MG63 (cell line): ENCODE measurements around the gene HOPX. TPM values are rescaled to one million over a fixed set of nuclear protein-coding genes. Genes with fewer than 3 reads are reported as not detected.

Source experiments
- DNase-seq: peaks from one replicate; pipeline ENCODE4 v3.0.0-alpha.2; 2020
- H3K27me3 ChIP-seq: fragments of 250-450 bp; sonication (Bioruptor Pico); 2 replicates; pipeline ENCODE4 v1.5.1; 2020; ENCODE audit warnings: mild to moderate bottlenecking, moderate library complexity
- H3K36me3 ChIP-seq: fragments of 250-450 bp; sonication (Bioruptor Pico); 2 replicates; pipeline ENCODE4 v1.5.1; 2020; ENCODE audit warnings: mild to moderate bottlenecking, moderate library complexity
- H3K4me3 ChIP-seq: fragments of 250-450 bp; sonication (Bioruptor Pico); 2 replicates; pipeline ENCODE4 v1.5.1; 2020; ENCODE audit warnings: mild to moderate bottlenecking, moderate library complexity
- H3K9me3 ChIP-seq: fragments of 250-450 bp; sonication (Bioruptor Pico); 2 replicates; pipeline ENCODE4 v1.5.1; 2020; ENCODE audit warnings: mild to moderate bottlenecking, moderate library complexity
- total RNA-seq: library from RNA; depleted of rRNA; stranded (reverse); fragments of >200 nt; shearing (Covaris generic); gene quantifications from 2 replicates; pipeline ENCODE4 v1.2.3, GENCODE V29; 2014; ENCODE audit warnings: low replicate concordance

HOPX gene
- total RNA-seq, 1 experiment from 2014 or later = 0.79 TPM

GRCh38 chr4:56666279-56666678, 14.8 kb downstream of the HOPX start:
- Histone ChIP-seq H3K9me3 (no peaks in the 10 kb centered on the region), H3K4me3 (no peak overlapping the region), H3K36me3 (no peaks in the 10 kb centered on the region), H3K27me3 (no peaks in the 10 kb centered on the region)
- no peak for DNase-seq

GRCh38 chr4:56665781-56666180, 15.3 kb downstream of the HOPX start:
- no peak overlapping the region for H3K4me3 ChIP-seq
- no peaks in the 10 kb centered on the region for H3K36me3 ChIP-seq
- no peaks in the 10 kb centered on the region for H3K27me3 ChIP-seq
- no peaks in the 10 kb centered on the region for H3K9me3 ChIP-seq
- DNase-seq = no peak

- H3K36me3 ChIP-seq = no peaks in the 10 kb centered on the region
- H3K9me3 ChIP-seq = no peaks in the 10 kb centered on the region
- H3K27me3 ChIP-seq = no peaks in the 10 kb centered on the region
- no peak for DNase-seq
- H3K4me3 ChIP-seq = no peak overlapping the region
These were observed 18.2 kb downstream of the HOPX start for GRCh38 chr4:56662782-56663468.

- Histone ChIP-seq H3K36me3 (no peaks in the 10 kb centered on the region), H3K4me3 (no peak overlapping the region), H3K27me3 (no peaks in the 10 kb centered on the region), H3K9me3 (no peaks in the 10 kb centered on the region)
- DNase-seq = no peak
These were observed 21.1 kb downstream of the HOPX start for GRCh38 chr4:56659946-56660345.

- no peak overlapping the region for H3K4me3 ChIP-seq
- H3K27me3 ChIP-seq = no peaks in the 10 kb centered on the region
- no peaks in the 10 kb centered on the region for H3K9me3 ChIP-seq
- no peaks in the 10 kb centered on the region for H3K36me3 ChIP-seq
- no peak for DNase-seq
These were observed 22.6 kb downstream of the HOPX start for GRCh38 chr4:56658528-56658927.

- H3K36me3 ChIP-seq = no peaks in the 10 kb centered on the region
- no peaks in the 10 kb centered on the region for H3K27me3 ChIP-seq
- no peaks in the 10 kb centered on the region for H3K9me3 ChIP-seq
- H3K4me3 ChIP-seq = no peak overlapping the region
- DNase-seq = no peak
These were observed 23.3 kb downstream of the HOPX start for GRCh38 chr4:56657818-56658217.

DNA sequence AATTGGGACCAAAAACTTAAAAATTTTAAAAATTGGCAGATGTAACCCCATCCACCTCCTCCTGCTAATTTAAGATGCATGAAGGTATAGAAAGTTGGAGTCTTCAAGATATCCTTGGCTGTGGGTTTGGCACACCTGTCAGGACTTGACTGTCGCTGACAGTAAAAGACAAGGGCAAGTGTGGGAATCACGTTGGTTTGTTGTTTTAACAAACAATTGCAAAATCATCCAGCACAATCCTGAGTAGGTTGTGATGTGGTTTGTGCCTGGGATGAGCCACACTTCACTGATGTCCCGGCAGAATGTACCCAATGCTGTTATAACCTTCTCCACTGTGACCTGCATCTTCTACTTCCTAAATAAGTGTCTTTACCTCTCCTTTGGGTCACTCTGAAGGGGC, 24.0 kb downstream of the HOPX start:
- no peak for DNase-seq
- no peak overlapping the region for H3K4me3 ChIP-seq
- H3K9me3 ChIP-seq = no peaks in the 10 kb centered on the region
- H3K27me3 ChIP-seq = no peaks in the 10 kb centered on the region
- H3K36me3 ChIP-seq = no peaks in the 10 kb centered on the region

GRCh38 chr4:56656346-56656643, 24.8 kb downstream of the HOPX start:
- no peak overlapping the region for H3K4me3 ChIP-seq
- no peaks in the 10 kb centered on the region for H3K36me3 ChIP-seq
- DNase-seq = no peak
- H3K27me3 ChIP-seq = no peaks in the 10 kb centered on the region
- no peaks in the 10 kb centered on the region for H3K9me3 ChIP-seq

DNA sequence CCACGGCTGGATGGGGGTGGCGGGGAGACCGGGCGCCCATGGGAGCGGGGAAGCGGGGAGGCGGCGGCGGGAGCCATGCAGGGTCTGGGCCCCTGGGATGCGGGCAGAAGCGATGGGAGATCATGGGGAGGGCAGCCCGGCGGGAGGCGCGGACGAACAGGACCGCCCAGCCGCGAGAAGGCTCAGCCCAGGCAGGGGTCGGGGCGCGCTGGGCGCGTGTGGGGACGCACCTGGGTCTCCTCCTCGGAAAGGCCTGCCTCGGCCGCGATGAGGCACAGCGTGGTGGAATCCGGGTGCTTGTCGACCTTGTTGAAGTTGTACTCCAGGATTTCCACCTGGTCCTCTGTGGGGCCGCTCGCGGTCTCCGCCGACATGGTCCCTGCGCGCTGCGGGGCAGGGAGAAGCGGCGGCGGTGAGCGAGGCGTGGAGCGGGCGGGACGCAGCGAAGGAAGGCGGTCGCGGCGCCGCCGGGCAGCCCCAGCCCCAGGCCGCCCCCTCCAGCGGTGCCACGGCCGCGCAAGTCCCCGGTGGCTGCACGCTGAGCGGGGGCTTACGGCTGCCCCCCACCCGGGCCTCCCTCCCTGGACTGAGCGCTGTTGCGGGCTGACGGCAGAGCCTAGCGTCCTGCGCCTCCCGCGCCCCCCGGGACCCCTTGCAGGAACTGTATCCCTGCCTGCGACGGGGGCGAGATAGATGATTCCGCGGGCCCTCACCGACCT, 25.3 kb downstream of the HOPX start:
- H3K9me3 ChIP-seq = no peaks in the 10 kb centered on the region
- no peaks in the 10 kb centered on the region for H3K36me3 ChIP-seq
- peak overlapping the region; percentile 45 for H3K4me3 ChIP-seq
- peak; percentile 10 for DNase-seq
- no peaks in the 10 kb centered on the region for H3K27me3 ChIP-seq

- Histone ChIP-seq H3K36me3 (no peaks in the 10 kb centered on the region), H3K4me3 (peak overlapping the region; percentile 45), H3K27me3 (no peaks in the 10 kb centered on the region), H3K9me3 (no peaks in the 10 kb centered on the region)
- DNase-seq = peak; percentile 41
These were observed 25.9 kb downstream of the HOPX start for GRCh38 chr4:56655209-56655626.

DNA sequence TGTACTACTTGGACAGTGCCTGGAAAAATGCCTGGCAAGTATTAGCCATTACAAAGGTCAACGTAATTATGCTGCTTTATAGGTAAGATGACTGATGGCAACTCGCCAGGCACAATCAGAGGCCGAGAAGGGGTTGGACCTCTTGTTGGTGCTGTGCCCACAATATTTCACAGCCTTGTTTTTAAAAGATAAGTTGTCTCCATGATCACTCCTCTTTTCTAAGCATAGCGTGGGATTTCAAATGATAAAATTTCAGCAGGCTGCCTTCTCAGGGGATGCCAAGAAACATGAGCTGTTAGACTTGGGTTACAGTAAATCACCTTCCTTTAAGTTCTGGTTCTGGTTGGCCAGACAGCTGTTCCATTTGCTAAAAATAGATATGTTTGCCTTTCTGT, 26.9 kb downstream of the HOPX start:
- DNase-seq = no peak
- no peaks in the 10 kb centered on the region for H3K36me3 ChIP-seq
- no peaks in the 10 kb centered on the region for H3K9me3 ChIP-seq
- no peak overlapping the region for H3K4me3 ChIP-seq
- no peaks in the 10 kb centered on the region for H3K27me3 ChIP-seq

DNA sequence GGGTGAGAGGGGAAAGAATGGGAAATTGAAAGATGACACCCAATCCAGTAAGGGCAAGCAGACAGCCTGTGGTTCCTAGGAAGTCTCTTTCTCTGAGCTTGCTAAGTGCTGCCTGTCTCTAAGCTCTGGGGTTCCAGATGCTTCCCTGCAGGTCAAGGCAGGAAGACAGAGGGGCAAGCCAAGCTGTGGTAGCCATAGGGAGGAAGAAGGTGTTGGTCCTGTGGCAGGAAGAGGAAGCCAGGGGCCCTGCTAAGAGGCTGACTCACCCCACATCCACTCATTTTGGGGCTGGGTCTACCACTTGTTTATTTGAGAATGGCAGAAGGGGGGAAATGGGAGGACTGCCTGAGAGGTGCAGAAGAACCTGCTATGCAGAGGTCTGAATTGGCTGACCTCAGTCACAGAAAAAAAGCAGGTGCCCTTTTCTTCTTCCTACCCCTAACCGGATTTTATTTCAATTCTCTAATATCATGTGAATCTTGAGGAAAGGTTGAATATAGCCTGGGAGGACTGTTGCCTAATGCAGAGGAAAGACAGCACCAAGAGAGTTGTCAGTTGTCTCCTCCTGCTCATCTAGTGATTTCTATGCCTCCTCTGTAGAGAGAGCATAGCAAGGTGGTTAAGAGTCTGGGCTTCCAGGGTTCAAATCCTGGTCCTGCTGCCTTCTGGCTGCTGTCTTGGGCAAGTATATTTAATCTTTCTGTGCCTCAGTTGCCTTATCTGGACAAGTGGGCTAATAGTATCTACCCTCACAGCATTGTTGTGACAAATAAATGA, 27.4 kb downstream of the HOPX start:
- DNase-seq = no peak
- no peaks in the 10 kb centered on the region for H3K36me3 ChIP-seq
- H3K27me3 ChIP-seq = no peaks in the 10 kb centered on the region
- no peak overlapping the region for H3K4me3 ChIP-seq
- no peaks in the 10 kb centered on the region for H3K9me3 ChIP-seq

DNA sequence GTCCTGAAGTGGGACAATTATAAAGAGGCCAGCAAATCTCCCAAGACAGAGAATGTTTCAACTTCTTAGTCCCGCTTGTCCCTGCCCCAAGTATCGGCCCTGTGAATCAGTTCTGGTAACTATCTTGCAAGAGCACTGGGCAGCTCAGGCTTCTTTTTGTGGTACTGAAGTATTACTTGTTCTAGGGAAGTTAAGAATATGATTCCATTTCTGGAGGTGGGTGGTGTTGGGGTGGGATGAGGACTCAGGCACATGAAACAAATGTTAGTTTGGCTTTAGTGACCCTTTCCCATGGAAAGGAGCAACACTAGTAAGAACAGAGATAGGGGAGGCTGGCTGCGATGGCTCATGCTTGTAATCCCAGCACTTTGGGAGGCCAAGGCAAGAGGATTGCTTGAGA, 28.9 kb downstream of the HOPX start:
- Histone ChIP-seq H3K36me3 (no peaks in the 10 kb centered on the region), H3K27me3 (no peaks in the 10 kb centered on the region), H3K9me3 (no peaks in the 10 kb centered on the region), H3K4me3 (no peak overlapping the region)
- no peak for DNase-seq

DNA sequence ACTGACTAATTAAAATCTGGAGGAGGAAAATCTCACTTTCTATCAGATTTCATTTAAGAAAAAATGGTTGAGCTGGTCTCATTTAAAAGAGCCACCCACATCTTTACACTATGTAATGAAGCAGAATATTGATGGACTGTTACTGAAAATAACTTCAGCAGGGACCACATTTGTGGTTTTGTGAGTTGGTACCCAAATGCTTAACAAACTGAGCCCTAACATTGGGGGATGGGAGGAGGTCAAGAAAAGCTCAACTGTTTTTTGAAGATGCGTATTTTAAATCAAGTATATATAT, 30.1 kb downstream of the HOPX start:
- DNase-seq = no peak
- Histone ChIP-seq H3K4me3 (no peak overlapping the region), H3K36me3 (no peaks in the 10 kb centered on the region), H3K27me3 (no peaks in the 10 kb centered on the region), H3K9me3 (no peaks in the 10 kb centered on the region)

- Histone ChIP-seq H3K9me3 (no peaks in the 10 kb centered on the region), H3K27me3 (no peaks in the 10 kb centered on the region), H3K36me3 (no peaks in the 10 kb centered on the region)
These were observed 30.6 kb downstream of the HOPX start for GRCh38 chr4:56650262-56651055.

GRCh38 chr4:56649445-56650261, 31.4 kb downstream of the HOPX start:
- H3K4me3 ChIP-seq = no peak overlapping the region
- DNase-seq = no peak
- no peaks in the 10 kb centered on the region for H3K36me3 ChIP-seq
- H3K27me3 ChIP-seq = no peaks in the 10 kb centered on the region
- no peaks in the 10 kb centered on the region for H3K9me3 ChIP-seq

More at GRCh38 chr4:56650262-56651055, 30.6 kb downstream of the HOPX start:
- no peak for DNase-seq
- H3K4me3 ChIP-seq = no peak overlapping the region
